Measurements from ENCODE around the gene USP46.

- TF ChIP-seq CTCF (IDR thresholded peaks at IDR 0.05), result no peak
- no peak for TF ChIP-seq ZFX (IDR thresholded peaks at IDR 0.05; ENCODE audit: borderline replicate concordance)
These were observed 92.7 kb downstream of the USP46 start for GRCh38 chr4:52566136-52567031.
